Measurements from ENCODE around the gene ASB7. TPM values are rescaled to one million over a fixed set of nuclear protein-coding genes. Genes with fewer than 3 reads are reported as not detected.

The ASB7 gene
- total RNA-seq, 2 donors from 2014 or later = 23.4 to 30.1 TPM

Other genes with a start within 250 kb of the ASB7 start
- under 1 TPM; 0.23 to 0.74 TPM for gene CERS3, start 73.6 kb upstream of the ASB7 start, total RNA-seq
- 10 to 100 TPM; 48.9 to 63.9 TPM for gene LINS1, start 405 bp upstream of the ASB7 start, total RNA-seq

Measured in activated naive CD4-positive, alpha-beta T cell treated with anti-CD3 and anti-CD28 coated beads, Interleukin-2, amount 50 U/mL, for 72 hours (primary cell).